Colon (tissue), 2 donors: ENCODE measurements around the gene RAF1.
"Not testable (repeated sequence)": the region's sequence is repeated elsewhere in the genome, so short reads cannot be mapped to it uniquely, and the experiment has no call there.

ENCODE experiments used
- FAIRE-seq: peaks from 2 replicates; lab custom pipeline; 2012; peaks lifted over from hg19 to GRCh38; lab: Jason Lieb, UNC
- donor health status: control.
- donor health status: control.

Gene RAF1

GRCh38 chr3:12557473-12558100 lies 106.3 kb downstream of the RAF1 start:
- FAIRE-seq, result no peak

GRCh38 chr3:12556690-12557472 lies 107.0 kb downstream of the RAF1 start, which contains the start of gene MKRN2:
Gene MKRN2 (plus strand): TSS chr3:12557087. CDS start chr3:12557151, 64 bp downstream.
- FAIRE-seq, result no peak

GRCh38 chr3:12556314-12556689 lies 107.6 kb downstream of the RAF1 start:
- FAIRE-seq, result no peak

- no peak for FAIRE-seq
Measured at GRCh38 chr3:12553921-12554391, 110.0 kb downstream of the RAF1 start.

GRCh38 chr3:12549971-12550760 lies 113.8 kb downstream of the RAF1 start:
- no peak for FAIRE-seq

GRCh38 chr3:12545473-12545791 lies 118.5 kb downstream of the RAF1 start, which contains the start of gene MKRN2OS:
Gene MKRN2OS (minus strand): TSS chr3:12545499. CDS start chr3:12545464, 35 bp downstream.
- FAIRE-seq, result no peak

- no peak for FAIRE-seq
Measured at GRCh38 chr3:12544652-12545472, 119.1 kb downstream of the RAF1 start.

- not testable (repeated sequence) for FAIRE-seq
Measured at GRCh38 chr3:12543497-12543896, 120.4 kb downstream of the RAF1 start.

GRCh38 chr3:12541625-12542024 lies 122.3 kb downstream of the RAF1 start:
- no peak for FAIRE-seq

GRCh38 chr3:12536423-12536822 lies 127.5 kb downstream of the RAF1 start:
- FAIRE-seq, result no peak
